ENCODE results near the gene CEP170.

DNA sequence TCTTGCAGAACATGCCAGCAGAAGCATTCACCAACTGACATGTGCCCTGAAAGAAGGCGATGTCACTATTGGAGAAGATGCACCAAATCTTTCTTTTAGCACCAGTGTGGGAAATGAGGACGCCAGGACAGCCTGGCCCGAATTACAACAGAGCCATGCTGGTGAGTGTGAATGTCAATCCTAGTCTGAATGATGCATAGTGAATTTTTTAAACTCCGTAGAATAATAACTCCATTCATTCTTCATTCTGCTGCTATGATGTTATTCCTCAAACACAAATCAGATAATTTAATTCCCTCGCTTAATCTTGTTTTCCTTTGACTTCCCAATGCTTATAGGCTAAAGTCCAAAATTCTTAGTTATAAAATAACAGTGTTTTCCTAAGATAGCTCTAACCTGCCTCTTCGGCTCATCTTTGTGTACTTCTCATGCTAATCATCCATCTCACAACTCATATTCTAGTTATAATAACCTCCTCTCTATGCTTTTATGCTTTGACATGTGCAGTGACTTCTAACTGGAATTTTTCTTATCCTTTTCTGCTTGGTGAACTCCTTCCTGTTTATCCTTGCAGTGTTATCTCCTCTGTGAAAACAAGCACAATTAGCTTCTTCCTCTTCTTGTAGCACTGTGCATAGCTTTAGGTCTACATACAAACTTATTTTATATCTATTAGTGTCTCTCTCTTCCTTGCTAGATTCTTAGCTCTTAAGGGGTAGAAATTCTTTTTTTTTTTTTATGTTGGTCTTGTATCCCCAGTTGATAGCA lies 15.2 kb upstream of the CEP170 start:
- TF ChIP-seq CTCF (IDR thresholded peaks at IDR 0.05; ENCODE audit: low read length) (no peak), EZH2 (IDR thresholded peaks at IDR 0.05; ENCODE audit: borderline replicate concordance, low read length) (no peak)
